ENCODE measurements around the gene PDIA3. TPM values are rescaled to one million over a fixed set of nuclear protein-coding genes. Genes with fewer than 3 reads are reported as not detected.

PDIA3 gene
- total and polyA plus RNA-seq, 2 of the 13 experiments (the other 11 are each of a cell fraction or from before 2014, with no cell fraction given), result 238 to 433 TPM

DNA sequence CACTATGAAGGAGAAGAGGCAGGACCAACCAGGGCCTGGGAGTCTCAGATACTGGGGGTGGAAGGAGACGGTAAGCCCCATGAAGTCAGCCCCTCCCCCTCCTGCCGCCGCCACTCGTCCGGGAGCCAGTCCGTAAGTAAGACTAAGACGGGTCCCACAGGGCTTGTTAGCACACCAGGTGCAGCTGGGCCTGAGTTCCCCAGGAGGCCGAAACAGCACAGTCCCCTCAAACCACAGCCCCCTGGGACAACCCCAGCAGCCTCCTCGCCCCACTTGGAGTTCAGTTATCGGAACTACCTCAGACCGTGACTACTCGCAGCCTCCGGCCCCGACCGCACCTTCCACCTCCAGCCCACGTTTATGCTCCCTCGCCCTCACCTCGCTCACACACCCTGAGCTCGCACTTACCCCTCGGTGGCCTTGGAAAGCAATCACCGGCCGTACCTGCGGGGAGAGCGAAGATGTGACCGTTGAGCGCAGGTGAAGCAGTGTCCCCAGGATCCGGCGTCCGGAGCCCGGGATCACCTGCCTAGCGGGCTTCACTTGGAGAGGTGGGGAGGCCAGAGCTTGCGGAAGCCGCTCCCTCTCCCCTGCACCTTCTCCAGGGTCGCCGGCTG lies 30.0 kb downstream of the PDIA3 start (continued):
- TF ChIP-seq ZNF274 (CRISPR knock-in tag; IDR thresholded peaks at IDR 0.05), result peak; percentile 57
- TF ChIP-seq, protein P1, sequence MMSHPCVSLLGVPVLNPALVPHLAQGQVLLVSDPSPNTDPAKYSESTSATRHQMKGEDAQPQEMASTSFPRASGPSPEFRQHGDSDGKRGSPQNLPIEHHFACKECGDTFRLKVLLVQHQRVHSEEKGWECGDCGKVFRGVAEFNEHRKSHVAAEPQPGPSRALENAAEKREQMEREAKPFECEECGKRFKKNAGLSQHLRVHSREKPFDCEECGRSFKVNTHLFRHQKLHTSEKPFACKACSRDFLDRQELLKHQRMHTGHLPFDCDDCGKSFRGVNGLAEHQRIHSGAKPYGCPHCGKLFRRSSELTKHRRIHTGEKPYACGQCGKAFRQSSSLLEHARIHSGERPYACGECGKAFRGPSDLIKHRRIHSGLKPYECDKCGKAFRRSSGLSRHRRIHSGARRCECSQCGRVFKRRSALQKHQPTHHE (CRISPR knock-in tag; IDR thresholded peaks at IDR 0.05; ENCODE audit: borderline replicate concordance), result 0 out of 2 replicates have a peak, but pooled peaks have one; percentile 20
- no peak for TF ChIP-seq MED8 (CRISPR knock-in tag; IDR thresholded peaks at IDR 0.05; ENCODE audit: insufficient replicate concordance)
- no peak for TF ChIP-seq ZSCAN29 (CRISPR knock-in tag; conservative IDR thresholded peaks at IDR 0.05)
- TF ChIP-seq ZBTB38 (CRISPR knock-in tag; IDR thresholded peaks at IDR 0.05), result 0 out of 2 replicates have a peak, but pooled peaks have one; percentile 29
- TF ChIP-seq KDM4B (CRISPR knock-in tag; IDR thresholded peaks at IDR 0.05), result 0 out of 2 replicates have a peak, but pooled peaks have one; percentile 1
- TF ChIP-seq TOPORS (CRISPR knock-in tag; IDR thresholded peaks at IDR 0.05), result no peak
- TF ChIP-seq EP300 (IDR thresholded peaks at IDR 0.05; ENCODE audit: low read depth in 2 of 2, low read length in 2 of 2), result no peak
- peak; percentile 34; the same call in 1 of the 2 replicates for TF ChIP-seq EP300 (CRISPR knock-in tag; IDR thresholded peaks at IDR 0.05; ENCODE audit: borderline replicate concordance)
- peak; percentile 59; the same call in 1 of the 2 replicates for TF ChIP-seq ZNF777 (CRISPR knock-in tag; IDR thresholded peaks at IDR 0.05)
- TF ChIP-seq NPAS2 (CRISPR knock-in tag; IDR thresholded peaks at IDR 0.05; ENCODE audit: borderline replicate concordance), result no peak
- TF ChIP-seq KDM2A (CRISPR knock-in tag; IDR thresholded peaks at IDR 0.05; ENCODE audit: borderline replicate concordance, low read depth), result peak; percentile 33; the same call in 1 of the 2 replicates
- TF ChIP-seq ZNF326 (CRISPR knock-in tag; IDR thresholded peaks at IDR 0.05; ENCODE audit: borderline replicate concordance), result 0 out of 2 replicates have a peak, but pooled peaks have one; percentile 17
- 0 out of 2 replicates have a peak, but pooled peaks have one; percentile 55 for TF ChIP-seq ZIK1 (CRISPR knock-in tag; IDR thresholded peaks at IDR 0.05; ENCODE audit: borderline replicate concordance, low read depth)
- TF ChIP-seq, protein P2, sequence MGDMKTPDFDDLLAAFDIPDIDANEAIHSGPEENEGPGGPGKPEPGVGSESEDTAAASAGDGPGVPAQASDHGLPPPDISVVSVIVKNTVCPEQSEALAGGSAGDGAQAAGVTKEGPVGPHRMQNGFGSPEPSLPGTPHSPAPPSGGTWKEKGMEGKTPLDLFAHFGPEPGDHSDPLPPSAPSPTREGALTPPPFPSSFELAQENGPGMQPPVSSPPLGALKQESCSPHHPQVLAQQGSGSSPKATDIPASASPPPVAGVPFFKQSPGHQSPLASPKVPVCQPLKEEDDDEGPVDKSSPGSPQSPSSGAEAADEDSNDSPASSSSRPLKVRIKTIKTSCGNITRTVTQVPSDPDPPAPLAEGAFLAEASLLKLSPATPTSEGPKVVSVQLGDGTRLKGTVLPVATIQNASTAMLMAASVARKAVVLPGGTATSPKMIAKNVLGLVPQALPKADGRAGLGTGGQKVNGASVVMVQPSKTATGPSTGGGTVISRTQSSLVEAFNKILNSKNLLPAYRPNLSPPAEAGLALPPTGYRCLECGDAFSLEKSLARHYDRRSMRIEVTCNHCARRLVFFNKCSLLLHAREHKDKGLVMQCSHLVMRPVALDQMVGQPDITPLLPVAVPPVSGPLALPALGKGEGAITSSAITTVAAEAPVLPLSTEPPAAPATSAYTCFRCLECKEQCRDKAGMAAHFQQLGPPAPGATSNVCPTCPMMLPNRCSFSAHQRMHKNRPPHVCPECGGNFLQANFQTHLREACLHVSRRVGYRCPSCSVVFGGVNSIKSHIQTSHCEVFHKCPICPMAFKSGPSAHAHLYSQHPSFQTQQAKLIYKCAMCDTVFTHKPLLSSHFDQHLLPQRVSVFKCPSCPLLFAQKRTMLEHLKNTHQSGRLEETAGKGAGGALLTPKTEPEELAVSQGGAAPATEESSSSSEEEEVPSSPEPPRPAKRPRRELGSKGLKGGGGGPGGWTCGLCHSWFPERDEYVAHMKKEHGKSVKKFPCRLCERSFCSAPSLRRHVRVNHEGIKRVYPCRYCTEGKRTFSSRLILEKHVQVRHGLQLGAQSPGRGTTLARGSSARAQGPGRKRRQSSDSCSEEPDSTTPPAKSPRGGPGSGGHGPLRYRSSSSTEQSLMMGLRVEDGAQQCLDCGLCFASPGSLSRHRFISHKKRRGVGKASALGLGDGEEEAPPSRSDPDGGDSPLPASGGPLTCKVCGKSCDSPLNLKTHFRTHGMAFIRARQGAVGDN (CRISPR knock-in tag; IDR thresholded peaks at IDR 0.05), result peak; percentile 53
- TF ChIP-seq JUN (CRISPR knock-in tag; IDR thresholded peaks at IDR 0.05), result no peak
- TF ChIP-seq, protein P3, sequence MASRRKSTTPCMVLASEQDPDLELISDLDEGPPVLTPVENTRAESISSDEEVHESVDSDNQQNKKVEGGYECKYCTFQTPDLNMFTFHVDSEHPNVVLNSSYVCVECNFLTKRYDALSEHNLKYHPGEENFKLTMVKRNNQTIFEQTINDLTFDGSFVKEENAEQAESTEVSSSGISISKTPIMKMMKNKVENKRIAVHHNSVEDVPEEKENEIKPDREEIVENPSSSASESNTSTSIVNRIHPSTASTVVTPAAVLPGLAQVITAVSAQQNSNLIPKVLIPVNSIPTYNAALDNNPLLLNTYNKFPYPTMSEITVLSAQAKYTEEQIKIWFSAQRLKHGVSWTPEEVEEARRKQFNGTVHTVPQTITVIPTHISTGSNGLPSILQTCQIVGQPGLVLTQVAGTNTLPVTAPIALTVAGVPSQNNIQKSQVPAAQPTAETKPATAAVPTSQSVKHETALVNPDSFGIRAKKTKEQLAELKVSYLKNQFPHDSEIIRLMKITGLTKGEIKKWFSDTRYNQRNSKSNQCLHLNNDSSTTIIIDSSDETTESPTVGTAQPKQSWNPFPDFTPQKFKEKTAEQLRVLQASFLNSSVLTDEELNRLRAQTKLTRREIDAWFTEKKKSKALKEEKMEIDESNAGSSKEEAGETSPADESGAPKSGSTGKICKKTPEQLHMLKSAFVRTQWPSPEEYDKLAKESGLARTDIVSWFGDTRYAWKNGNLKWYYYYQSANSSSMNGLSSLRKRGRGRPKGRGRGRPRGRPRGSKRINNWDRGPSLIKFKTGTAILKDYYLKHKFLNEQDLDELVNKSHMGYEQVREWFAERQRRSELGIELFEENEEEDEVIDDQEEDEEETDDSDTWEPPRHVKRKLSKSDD (CRISPR knock-in tag; IDR thresholded peaks at IDR 0.05; ENCODE audit: low read depth), result peak; percentile 29; the same call in 1 of the 2 replicates
- TF ChIP-seq ZKSCAN8 (CRISPR knock-in tag; IDR thresholded peaks at IDR 0.05; ENCODE audit: borderline replicate concordance), result 0 out of 2 replicates have a peak, but pooled peaks have one; percentile 15
- peak; percentile 37; the same call in 1 of the 2 replicates for TF ChIP-seq CENPT (CRISPR knock-in tag; IDR thresholded peaks at IDR 0.05; ENCODE audit: low read depth)

All from HepG2 (cell line).